Cardiac fibroblast (primary cell): ENCODE data around the gene SAV1.
A peak's percentile ranks its signal among the peaks of the same experiment; 100 is the strongest.

Experiments used
- DNase-seq, 2 donors: peaks; one replicate each; pipeline versions ENCODE4 v3.0.0 to v3.0.0-alpha.2; 2010; ENCODE audit warnings: low read depth in 2 of 2
- H3K4me3 ChIP-seq, 2 donors: replicated peaks in 1 of 2; 1 replicate in 1 of 2; 2 replicates in 1 of 2; pipeline ENCODE4 v1.5.1; 2011; ENCODE audit warnings: low read depth in 2 of 2, low read length in 2 of 2, mild to moderate bottlenecking in 2 of 2, moderate library complexity in 1 of 2
- TF ChIP-seq, protein P1 (sequence below): IDR thresholded peaks from one replicate; pipeline ENCODE4 v1.5.1; 2011; ENCODE audit warnings: low read depth, mild to moderate bottlenecking, low read length, inconsistent platforms

The SAV1 gene

DNA sequence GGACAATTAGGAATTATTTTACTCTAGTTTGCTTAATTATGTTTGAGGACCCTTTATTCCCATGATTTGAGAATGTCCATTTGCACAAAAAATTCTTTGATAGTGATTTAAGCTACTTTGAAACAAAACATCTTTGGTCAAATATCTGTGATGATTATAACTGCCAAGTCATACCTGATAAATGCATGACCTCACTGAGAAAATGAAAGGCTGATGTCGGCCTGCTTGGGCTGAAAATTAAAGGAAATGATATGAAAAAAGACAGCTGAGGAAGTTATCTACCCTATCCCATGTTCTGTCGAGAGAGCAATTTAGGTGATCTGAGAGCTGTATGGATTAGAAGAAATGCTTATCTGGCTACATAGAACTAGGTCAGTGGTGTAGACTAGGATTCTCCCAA, 64.5 kb downstream of the SAV1 start:
- peak in 1 of 2 donors; percentile 9 for DNase-seq

DNA sequence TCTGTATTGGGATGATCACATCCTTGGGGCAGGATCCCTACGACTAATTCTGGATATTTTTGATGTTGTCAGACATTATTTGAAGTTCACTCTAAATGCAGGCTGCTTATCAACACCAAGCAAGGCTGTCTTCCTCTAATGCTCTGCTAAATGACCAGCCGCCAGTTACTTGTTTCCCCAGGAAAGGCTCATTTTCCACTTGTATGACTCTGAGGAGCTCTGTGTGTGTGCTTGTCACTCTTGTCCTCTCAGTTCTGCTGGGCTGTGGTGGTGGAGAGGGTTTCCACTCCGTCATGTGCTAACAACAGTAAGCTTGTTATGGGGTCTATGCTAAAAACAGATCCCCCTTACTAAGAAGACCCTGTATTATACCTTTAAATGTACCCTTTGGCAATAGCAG, 66.1 kb downstream of the SAV1 start:
- DNase-seq, result no peak
- no peak overlapping the region for H3K4me3 ChIP-seq
- TF ChIP-seq, protein P1, sequence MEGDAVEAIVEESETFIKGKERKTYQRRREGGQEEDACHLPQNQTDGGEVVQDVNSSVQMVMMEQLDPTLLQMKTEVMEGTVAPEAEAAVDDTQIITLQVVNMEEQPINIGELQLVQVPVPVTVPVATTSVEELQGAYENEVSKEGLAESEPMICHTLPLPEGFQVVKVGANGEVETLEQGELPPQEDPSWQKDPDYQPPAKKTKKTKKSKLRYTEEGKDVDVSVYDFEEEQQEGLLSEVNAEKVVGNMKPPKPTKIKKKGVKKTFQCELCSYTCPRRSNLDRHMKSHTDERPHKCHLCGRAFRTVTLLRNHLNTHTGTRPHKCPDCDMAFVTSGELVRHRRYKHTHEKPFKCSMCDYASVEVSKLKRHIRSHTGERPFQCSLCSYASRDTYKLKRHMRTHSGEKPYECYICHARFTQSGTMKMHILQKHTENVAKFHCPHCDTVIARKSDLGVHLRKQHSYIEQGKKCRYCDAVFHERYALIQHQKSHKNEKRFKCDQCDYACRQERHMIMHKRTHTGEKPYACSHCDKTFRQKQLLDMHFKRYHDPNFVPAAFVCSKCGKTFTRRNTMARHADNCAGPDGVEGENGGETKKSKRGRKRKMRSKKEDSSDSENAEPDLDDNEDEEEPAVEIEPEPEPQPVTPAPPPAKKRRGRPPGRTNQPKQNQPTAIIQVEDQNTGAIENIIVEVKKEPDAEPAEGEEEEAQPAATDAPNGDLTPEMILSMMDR, result no peak

More for the DNA sequence above, 64.5 kb downstream of the SAV1 start:
- no peak overlapping the region for H3K4me3 ChIP-seq
- TF ChIP-seq, protein P1, result no peak

DNA sequence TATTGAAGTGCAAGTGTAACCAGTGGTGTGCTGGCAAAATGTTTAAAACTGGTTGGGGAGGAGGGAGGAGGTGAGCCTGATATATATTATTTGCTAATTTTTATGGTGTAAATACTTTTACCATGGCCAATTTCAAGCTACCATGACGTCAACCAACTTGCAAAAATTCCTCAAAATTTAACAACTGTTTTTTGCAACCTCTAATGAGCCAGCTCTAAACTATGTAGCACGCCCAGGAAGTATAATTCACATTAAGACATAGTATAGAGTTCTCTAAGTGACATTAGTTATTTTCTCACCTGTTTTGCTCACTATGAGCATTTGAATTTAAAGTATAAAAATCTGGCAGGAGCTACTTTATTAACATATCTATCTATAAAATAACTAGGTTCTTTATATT, 66.7 kb downstream of the SAV1 start:
- no peak overlapping the region for H3K4me3 ChIP-seq
- TF ChIP-seq, protein P1, result no peak
- DNase-seq, result peak; percentile 19 to 49

DNA sequence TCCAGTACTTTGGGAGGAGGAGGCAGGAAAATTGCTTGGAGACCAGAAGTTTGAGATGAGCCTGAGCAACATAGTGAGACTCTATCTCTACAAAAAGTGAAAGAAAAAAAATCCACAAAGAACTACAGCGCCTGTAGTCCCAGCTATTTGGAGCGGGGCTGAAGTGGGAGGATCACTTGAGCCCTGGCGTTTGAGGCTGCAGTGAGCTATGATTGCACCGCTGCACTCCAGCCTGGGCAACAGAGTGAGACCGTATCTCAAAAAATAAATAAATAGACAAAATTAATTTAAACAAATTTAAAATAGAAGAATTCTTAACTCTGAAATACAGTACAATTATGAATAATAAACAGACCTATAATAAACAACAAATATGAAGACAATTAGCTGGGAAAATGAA, 67.3 kb downstream of the SAV1 start:
- DNase-seq, result peak; percentile 38 to 49
- no peak overlapping the region for H3K4me3 ChIP-seq
- TF ChIP-seq, protein P1, result no peak

DNA sequence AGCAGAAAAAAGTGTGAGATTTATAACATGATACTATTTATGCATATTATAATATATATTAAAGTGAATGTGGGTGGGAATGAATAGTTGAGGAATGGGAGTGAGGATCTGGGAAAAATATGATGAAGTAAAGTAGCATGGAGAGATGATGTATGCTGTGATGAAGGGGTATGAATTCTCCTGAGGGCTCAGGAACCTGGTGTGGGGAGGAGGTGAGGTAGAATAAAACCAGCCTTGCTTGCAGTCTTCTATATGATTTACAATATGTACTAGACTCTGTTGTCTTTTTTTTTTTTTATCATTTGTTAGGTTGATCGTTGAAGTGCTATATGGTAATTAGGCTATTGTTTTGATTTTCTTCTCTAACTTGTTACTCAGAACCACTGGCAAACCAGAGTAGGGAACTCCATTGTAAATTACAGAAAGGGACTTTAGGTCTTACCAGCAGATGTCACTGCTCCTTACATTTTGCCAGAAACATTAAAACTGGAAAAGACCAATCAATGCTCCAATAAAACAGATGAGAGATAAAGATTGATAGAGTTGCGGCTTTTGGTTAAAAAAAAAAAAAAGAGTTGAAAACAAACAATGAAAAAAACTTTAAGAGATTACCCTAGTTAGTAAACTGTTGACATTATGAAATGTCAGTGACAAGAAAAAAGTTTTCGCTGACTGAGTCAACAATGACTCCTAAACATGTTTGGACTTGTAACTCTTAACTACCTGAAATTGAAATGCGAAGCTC, 68.2 kb downstream of the SAV1 start:
- peak; percentile 62 to 72 for DNase-seq
- no peak overlapping the region for H3K4me3 ChIP-seq
- TF ChIP-seq, protein P1, result peak; percentile 60

DNA sequence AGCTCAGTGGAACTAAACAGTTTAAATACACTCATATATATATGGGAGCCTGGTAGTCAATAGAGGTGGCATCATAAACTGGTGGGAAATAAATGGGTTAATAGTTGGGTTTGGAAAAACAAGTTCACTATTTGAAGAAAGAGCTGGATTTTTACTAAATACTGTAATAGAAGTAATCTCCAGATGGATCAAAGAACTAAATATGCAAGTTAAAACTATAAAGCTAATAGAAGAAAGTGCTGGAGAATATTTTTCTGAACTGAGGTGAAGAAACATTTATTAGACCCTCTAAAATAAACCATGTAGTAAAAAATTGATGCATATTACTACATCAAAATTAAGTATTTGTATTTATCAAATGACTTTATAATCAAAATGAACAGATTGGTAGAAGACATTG, 69.3 kb downstream of the SAV1 start:
- TF ChIP-seq, protein P1, result no peak
- DNase-seq, result no peak
- H3K4me3 ChIP-seq, result no peak overlapping the region
